ELF-1 (cell line): ENCODE results near the gene TNS1.
"Not testable (repeated sequence)": the region's sequence is repeated elsewhere in the genome, so short reads cannot be mapped to it uniquely, and the experiment has no call there.

Source experiments
- DNase-seq: peaks from one replicate; pipeline ENCODE4 v3.0.0-alpha.2; 2016; ENCODE audit warnings: low read depth, low spot score

Gene TNS1

GRCh38 chr2:218002845-218003180 lies at the start of gene TNS1:
Gene TNS1 (minus strand): TSS chr2:218002995. CDS start chr2:218002872, 123 bp downstream.
- DNase-seq: peak; percentile 36

GRCh38 chr2:218051903-218052302 lies 49.1 kb upstream of the TNS1 start:
- DNase-seq: no peak

GRCh38 chr2:218047536-218048225 lies 44.9 kb upstream of the TNS1 start:
- no peak for DNase-seq

- DNase-seq: no peak
These were observed 43.4 kb upstream of the TNS1 start for GRCh38 chr2:218046238-218046637.

GRCh38 chr2:218044599-218044998 lies 41.8 kb upstream of the TNS1 start:
- not testable (repeated sequence) for DNase-seq

GRCh38 chr2:218043701-218044109 lies 40.9 kb upstream of the TNS1 start:
- DNase-seq: no peak

GRCh38 chr2:218043100-218043499 lies 40.3 kb upstream of the TNS1 start:
- DNase-seq: no peak

- DNase-seq: no peak
These were observed 38.7 kb upstream of the TNS1 start for GRCh38 chr2:218041302-218042168.

GRCh38 chr2:218040883-218041282 lies 38.1 kb upstream of the TNS1 start:
- no peak for DNase-seq

GRCh38 chr2:218039171-218039570 lies 36.4 kb upstream of the TNS1 start:
- no peak for DNase-seq

- no peak for DNase-seq
These were observed 33.6 kb upstream of the TNS1 start for GRCh38 chr2:218036371-218036770.

- no peak for DNase-seq
These were observed 32.8 kb upstream of the TNS1 start for GRCh38 chr2:218035463-218036100.

GRCh38 chr2:218034497-218035213 lies 31.9 kb upstream of the TNS1 start:
- peak; percentile 83 for DNase-seq

- peak; percentile 32 for DNase-seq
These were observed 31.0 kb upstream of the TNS1 start for GRCh38 chr2:218033590-218034496.

- DNase-seq: no peak
These were observed 30.4 kb upstream of the TNS1 start for GRCh38 chr2:218033208-218033589.

GRCh38 chr2:218032336-218033171 lies 29.8 kb upstream of the TNS1 start:
- no peak for DNase-seq

- no peak for DNase-seq
These were observed 29.0 kb upstream of the TNS1 start for GRCh38 chr2:218031771-218032257.

GRCh38 chr2:218031261-218031660 lies 28.5 kb upstream of the TNS1 start:
- no peak for DNase-seq

- peak; percentile 54 for DNase-seq
These were observed 27.8 kb upstream of the TNS1 start for GRCh38 chr2:218030409-218031195.
